H1 (cell line): Measurements from ENCODE around the gene IFT122.

Experiments used
- BRCA1 ChIP-seq: IDR thresholded peaks from 2 replicates; pipeline ENCODE4 v1.6.1; 2012; ENCODE audit warnings: low read depth, low read length, improper control_type of control experiment
- CHD2 ChIP-seq: IDR thresholded peaks from 2 replicates; pipeline ENCODE4 v1.6.1; 2012; ENCODE audit warnings: low read length, improper control_type of control experiment
- GABPA ChIP-seq: IDR thresholded peaks from 2 replicates; pipeline ENCODE4 v1.6.1; 2011; ENCODE audit warnings: mild to moderate bottlenecking, low read length, moderate library complexity, borderline replicate concordance; ENCODE audit not compliant: insufficient read depth
- KDM5A ChIP-seq: fragments of 200-600 bp; IDR thresholded peaks from 2 replicates; pipeline ENCODE4 v1.7.1; 2012; ENCODE audit warnings: mild to moderate bottlenecking, low read length, inconsistent platforms, mixed read lengths
- POLR2A ChIP-seq, 2 experiments: IDR thresholded peaks; 1 replicate in 1 of 2; 2 replicates in 1 of 2; pipeline ENCODE4 v1.6.1; 2011; ENCODE audit warnings: low read depth in 2 of 2, low read length in 2 of 2, mild to moderate bottlenecking in 2 of 2; ENCODE audit errors: control extremely low read depth in 1 of 2
- YY1 ChIP-seq: IDR thresholded peaks from 2 replicates; pipeline ENCODE4 v1.6.1; 2011; ENCODE audit warnings: low read depth, mild to moderate bottlenecking, low read length
- TF ChIP-seq, protein P1 (sequence below), 3 experiments: IDR thresholded peaks; 1 replicate in 2 of 3; 2 replicates in 1 of 3; pipeline versions ENCODE4 v1.5.1 to v1.6.1; 2011; ENCODE audit warnings: low read length in 3 of 3, mild to moderate bottlenecking in 3 of 3, inconsistent platforms in 2 of 3, low read depth in 1 of 3, moderate library complexity in 1 of 3; ENCODE audit not compliant: insufficient read depth in 1 of 3; ENCODE audit errors: control extremely low read depth in 1 of 3

GRCh38 chr3:129402210-129402609, 37.8 kb upstream of the IFT122 start:
- TF ChIP-seq KDM5A, result no peak
- TF ChIP-seq, protein P1, sequence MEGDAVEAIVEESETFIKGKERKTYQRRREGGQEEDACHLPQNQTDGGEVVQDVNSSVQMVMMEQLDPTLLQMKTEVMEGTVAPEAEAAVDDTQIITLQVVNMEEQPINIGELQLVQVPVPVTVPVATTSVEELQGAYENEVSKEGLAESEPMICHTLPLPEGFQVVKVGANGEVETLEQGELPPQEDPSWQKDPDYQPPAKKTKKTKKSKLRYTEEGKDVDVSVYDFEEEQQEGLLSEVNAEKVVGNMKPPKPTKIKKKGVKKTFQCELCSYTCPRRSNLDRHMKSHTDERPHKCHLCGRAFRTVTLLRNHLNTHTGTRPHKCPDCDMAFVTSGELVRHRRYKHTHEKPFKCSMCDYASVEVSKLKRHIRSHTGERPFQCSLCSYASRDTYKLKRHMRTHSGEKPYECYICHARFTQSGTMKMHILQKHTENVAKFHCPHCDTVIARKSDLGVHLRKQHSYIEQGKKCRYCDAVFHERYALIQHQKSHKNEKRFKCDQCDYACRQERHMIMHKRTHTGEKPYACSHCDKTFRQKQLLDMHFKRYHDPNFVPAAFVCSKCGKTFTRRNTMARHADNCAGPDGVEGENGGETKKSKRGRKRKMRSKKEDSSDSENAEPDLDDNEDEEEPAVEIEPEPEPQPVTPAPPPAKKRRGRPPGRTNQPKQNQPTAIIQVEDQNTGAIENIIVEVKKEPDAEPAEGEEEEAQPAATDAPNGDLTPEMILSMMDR (IDR thresholded peaks at IDR 0.05; ENCODE audit: control extremely low read depth in 1 of 3, insufficient read depth in 1 of 3, low read depth in 1 of 3, low read length in 3 of 3), result no peak
- TF ChIP-seq POLR2A (IDR thresholded peaks at IDR 0.05; ENCODE audit: control extremely low read depth in 1 of 2, low read depth in 2 of 2, low read length in 2 of 2), result no peak
- no peak for TF ChIP-seq BRCA1
- no peak for TF ChIP-seq CHD2
- TF ChIP-seq YY1, result no peak
- TF ChIP-seq GABPA, result no peak
